ENCODE data around the gene IGF2BP1.

GRCh38 chr17:49028271-49028670 is 31.1 kb downstream of the IGF2BP1 start:
- TF ChIP-seq CTCF (IDR thresholded peaks at IDR 0.05) (no peak), POLR2A (IDR thresholded peaks at IDR 0.05) (no peak)
